CD14-positive monocyte (primary cell): Measurements from ENCODE around the gene FAAP100. TPM values are rescaled to one million over a fixed set of nuclear protein-coding genes. Genes with fewer than 3 reads are reported as not detected.

Source experiments
- DNase-seq, 3 donors: peaks; one replicate each; pipeline ENCODE4 v3.0.0-alpha.2; 2011 to 2022
- H2AFZ ChIP-seq: 2 replicates; pipeline ENCODE4 v1.6.0; 2012; ENCODE audit warnings: mild to moderate bottlenecking, low read depth, low read length, inconsistent platforms; ENCODE audit not compliant: insufficient read depth, poor library complexity, severe bottlenecking
- H3K27ac ChIP-seq, 2 donors: 1 replicate in 1 of 2; 2 replicates in 1 of 2; pipeline ENCODE4 v1.5.1; 2012 to 2013; ENCODE audit warnings: low read length in 2 of 2, control low read depth in 1 of 2, inconsistent platforms in 1 of 2, low read depth in 1 of 2, mild to moderate bottlenecking in 1 of 2
- H3K27me3 ChIP-seq, 2 donors: one replicate each; pipeline versions ENCODE4 v1.6.0 to v1.6.1; 2011 to 2013; ENCODE audit warnings: low read length in 2 of 2; ENCODE audit not compliant: control insufficient read depth in 2 of 2, insufficient read depth in 2 of 2
- H3K36me3 ChIP-seq, 2 donors: replicated peaks in 1 of 2; 1 replicate in 1 of 2; 2 replicates in 1 of 2; pipeline versions ENCODE4 v1.5.1 to v1.6.1; 2012 to 2013; ENCODE audit warnings: low read length in 2 of 2, control low read depth in 1 of 2, inconsistent platforms in 1 of 2, mild to moderate bottlenecking in 1 of 2; ENCODE audit not compliant: insufficient read depth in 2 of 2, control insufficient read depth in 1 of 2
- H3K4me1 ChIP-seq, 2 donors: 1 replicate in 1 of 2; 2 replicates in 1 of 2; pipeline versions ENCODE4 v1.5.1 to v1.6.1; 2012 to 2013; ENCODE audit warnings: low read length in 2 of 2, control low read depth in 1 of 2, inconsistent platforms in 1 of 2, mild to moderate bottlenecking in 1 of 2, moderate library complexity in 1 of 2; ENCODE audit not compliant: insufficient read depth in 2 of 2, control insufficient read depth in 1 of 2
- H3K4me2 ChIP-seq: replicated peaks from 2 replicates; pipeline ENCODE3; 2012; ENCODE audit warnings: low read length, moderate library complexity, mild to moderate bottlenecking; ENCODE audit not compliant: poor library complexity, severe bottlenecking; ENCODE audit errors: extremely low read depth
- H3K4me3 ChIP-seq, 3 experiments: fragments of 200-600 bp in 1 of 3; sonication (generic) in 1 of 3; replicated peaks in 1 of 3; 1 replicate in 2 of 3; 2 replicates in 1 of 3; pipeline ENCODE4 v1.5.1; 2011 to 2013; ENCODE audit warnings: low read length in 3 of 3, mild to moderate bottlenecking in 3 of 3, control low read depth in 2 of 3, low read depth in 2 of 3, inconsistent platforms in 1 of 3, moderate library complexity in 1 of 3
- H3K79me2 ChIP-seq: 2 replicates; pipeline ENCODE4 v1.6.0; 2012; ENCODE audit warnings: mild to moderate bottlenecking, control low read depth, inconsistent platforms, low read length, moderate library complexity; ENCODE audit not compliant: insufficient read depth
- H3K9ac ChIP-seq: 2 replicates; pipeline ENCODE4 v1.6.0; 2017; ENCODE audit warnings: low read length, mild to moderate bottlenecking; ENCODE audit not compliant: insufficient read depth, poor library complexity, severe bottlenecking
- H3K9me3 ChIP-seq, 2 donors: replicated peaks in 1 of 2; 1 replicate in 1 of 2; 2 replicates in 1 of 2; pipeline versions ENCODE4 v1.5.1 to v1.6.1; 2012 to 2013; ENCODE audit warnings: low read length in 2 of 2, control low read depth in 1 of 2; ENCODE audit not compliant: control insufficient read depth in 1 of 2, insufficient read depth in 1 of 2
- H4K20me1 ChIP-seq: 2 replicates; pipeline ENCODE4 v1.6.0; 2012; ENCODE audit warnings: mild to moderate bottlenecking, low read length, control low read depth, moderate library complexity; ENCODE audit not compliant: insufficient read depth
- H3K27ac Mint-ChIP-seq, 7 donors: one replicate each; pipeline ENCODE4 v1.8.0; 2020; ENCODE audit warnings: mild to moderate bottlenecking in 7 of 7, mixed read lengths in 7 of 7, moderate library complexity in 6 of 7, inconsistent platforms in 2 of 7
- H3K27me3 Mint-ChIP-seq, 3 donors: one replicate each; pipeline ENCODE4 v1.8.0; 2021 to 2022; ENCODE audit warnings: low read depth in 3 of 3, mild to moderate bottlenecking in 3 of 3, mixed read lengths in 3 of 3, moderate library complexity in 3 of 3, inconsistent platforms in 1 of 3
- H3K36me3 Mint-ChIP-seq, 2 donors: one replicate each; pipeline ENCODE4 v1.8.0; 2020; ENCODE audit warnings: mixed read lengths in 2 of 2, inconsistent platforms in 1 of 2, mild to moderate bottlenecking in 1 of 2
- H3K4me1 Mint-ChIP-seq: one replicate; pipeline ENCODE4 v1.8.0; 2020; ENCODE audit warnings: mild to moderate bottlenecking, mixed read lengths
- H3K4me3 Mint-ChIP-seq, 2 donors: one replicate each; pipeline ENCODE4 v1.8.0; 2020; ENCODE audit warnings: mild to moderate bottlenecking in 2 of 2, mixed read lengths in 2 of 2, moderate library complexity in 1 of 2
- H3K9me3 Mint-ChIP-seq, 7 donors: one replicate each; pipeline ENCODE4 v1.8.0; 2020 to 2022; ENCODE audit warnings: mixed read lengths in 7 of 7, mild to moderate bottlenecking in 6 of 7, moderate library complexity in 6 of 7, inconsistent platforms in 2 of 7
- WGBS: methylation state at CpG from one replicate; pipeline ENCODE4 v1.1.5; 2013; ENCODE audit warnings: missing lambda C conversion rate; ENCODE audit not compliant: insufficient coverage; 5-methylcytosine and 5-hydroxymethylcytosine counted together
- intact Hi-C, 2 donors: fragments of 100-400 bp; cut with micrococcal nuclease; formaldehyde crosslinking; loops; one replicate each; pipeline versions ENCODE4 v1.15.0 to v1.15.1; 2023
- polyA plus RNA-seq, 3 donors: library from polyadenylated mRNA; depleted of rRNA in 1 of 3; unstranded in 2 of 3; stranded (reverse) in 1 of 3; fragments of 300-500 nt in 2 of 3; fragments of >200 nt in 1 of 3; fragmentation: Illumina TruSeq in 2 of 3; gene quantifications; 1 replicate in 2 of 3; 2 replicates in 1 of 3; pipeline ENCODE4 v1.2.3, GENCODE V29; 2012 to 2021
- TF ChIP-seq, protein P1 (sequence below): fragments of 200-600 bp; IDR thresholded peaks from one replicate; pipeline ENCODE4 v1.8.0; 2022; ENCODE audit warnings: antibody characterized with exemption, mild to moderate bottlenecking

The FAAP100 gene
- polyA plus RNA-seq, 3 donors, result 10.3 to 37.6 (median 13.9) TPM

DNA sequence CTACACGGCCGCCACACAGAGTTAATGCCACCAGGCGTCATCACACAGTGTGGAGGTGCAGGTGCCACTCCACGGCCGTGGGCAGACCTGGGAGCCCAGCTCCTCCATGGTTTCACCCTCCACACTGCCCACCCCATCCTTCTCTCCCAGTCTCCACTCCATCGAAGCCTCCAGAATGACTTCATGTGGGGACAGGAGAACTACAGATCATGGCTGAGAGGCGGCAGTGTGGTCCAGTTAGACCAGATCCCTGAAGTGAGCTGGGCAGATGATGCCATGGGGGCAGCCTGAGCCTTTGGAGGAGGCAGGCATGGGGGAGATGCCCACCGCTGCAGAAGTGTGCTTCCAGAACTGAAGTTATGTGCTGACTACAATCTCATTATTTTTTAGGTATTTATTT, 38.0 kb upstream of the FAAP100 start:
- Mint-ChIP-seq H3K4me3 (no peak overlapping the region), H3K9me3 (no peaks in the 10 kb centered on the region), H3K4me1 (no peaks in the 10 kb centered on the region), H3K27me3 (no peaks in the 10 kb centered on the region), H3K27ac (no peak overlapping the region), H3K36me3 (peaks cover 76 to 97% of the 10 kb centered on the region in 2 donors)
- H3K79me2 ChIP-seq, result peaks cover 7% of the 10 kb centered on the region
- no peak overlapping the region for H3K4me2 ChIP-seq
- no peak overlapping the region for H3K9ac ChIP-seq
- H4K20me1 ChIP-seq, result peaks cover 9% of the 10 kb centered on the region
- TF ChIP-seq, protein P1, sequence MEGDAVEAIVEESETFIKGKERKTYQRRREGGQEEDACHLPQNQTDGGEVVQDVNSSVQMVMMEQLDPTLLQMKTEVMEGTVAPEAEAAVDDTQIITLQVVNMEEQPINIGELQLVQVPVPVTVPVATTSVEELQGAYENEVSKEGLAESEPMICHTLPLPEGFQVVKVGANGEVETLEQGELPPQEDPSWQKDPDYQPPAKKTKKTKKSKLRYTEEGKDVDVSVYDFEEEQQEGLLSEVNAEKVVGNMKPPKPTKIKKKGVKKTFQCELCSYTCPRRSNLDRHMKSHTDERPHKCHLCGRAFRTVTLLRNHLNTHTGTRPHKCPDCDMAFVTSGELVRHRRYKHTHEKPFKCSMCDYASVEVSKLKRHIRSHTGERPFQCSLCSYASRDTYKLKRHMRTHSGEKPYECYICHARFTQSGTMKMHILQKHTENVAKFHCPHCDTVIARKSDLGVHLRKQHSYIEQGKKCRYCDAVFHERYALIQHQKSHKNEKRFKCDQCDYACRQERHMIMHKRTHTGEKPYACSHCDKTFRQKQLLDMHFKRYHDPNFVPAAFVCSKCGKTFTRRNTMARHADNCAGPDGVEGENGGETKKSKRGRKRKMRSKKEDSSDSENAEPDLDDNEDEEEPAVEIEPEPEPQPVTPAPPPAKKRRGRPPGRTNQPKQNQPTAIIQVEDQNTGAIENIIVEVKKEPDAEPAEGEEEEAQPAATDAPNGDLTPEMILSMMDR, result no peak
- H3K4me3 ChIP-seq, result no peak overlapping the region
- no peak overlapping the region for H2AFZ ChIP-seq
- no peaks in the 10 kb centered on the region for H3K4me1 ChIP-seq
- no peak for DNase-seq
- intact Hi-C loops, result no loop called here
- no peaks in the 10 kb centered on the region for H3K27me3 ChIP-seq
- H3K9me3 ChIP-seq, result no peaks in the 10 kb centered on the region
- 94% methylated on average over 5 of the region's 8 CpGs for WGBS
- no peak overlapping the region for H3K27ac ChIP-seq
- H3K36me3 ChIP-seq, result peaks cover 81 to 98% of the 10 kb centered on the region in 2 donors

DNA sequence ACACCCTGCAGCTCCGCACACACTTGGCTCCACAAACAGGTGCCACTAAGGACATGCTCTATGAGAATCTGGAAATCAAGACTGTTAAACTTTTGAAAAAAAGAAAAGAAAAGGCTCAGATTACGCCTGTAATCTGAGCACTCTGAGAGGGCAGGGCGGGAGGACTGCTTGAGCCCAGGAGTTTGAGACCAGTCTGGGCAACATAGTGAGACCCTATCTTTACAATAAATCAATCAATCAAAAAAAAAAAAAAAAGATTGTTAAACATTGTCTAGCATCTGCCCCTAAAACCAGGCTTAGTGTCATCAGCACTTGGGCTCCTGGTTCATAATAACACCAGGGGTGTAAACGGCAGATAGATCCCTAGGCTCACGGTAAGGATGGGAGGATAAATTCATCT, 37.5 kb upstream of the FAAP100 start:
- intact Hi-C loops, result no loop called here
- Histone ChIP-seq H3K4me1 (no peaks in the 10 kb centered on the region), H3K9me3 (no peaks in the 10 kb centered on the region), H3K27ac (no peak overlapping the region), H3K79me2 (peaks cover 7% of the 10 kb centered on the region), H3K4me3 (no peak overlapping the region), H3K9ac (no peak overlapping the region), H3K36me3 (peaks cover 79 to 98% of the 10 kb centered on the region in 2 donors), H2AFZ (no peak overlapping the region), H3K4me2 (no peak overlapping the region), H4K20me1 (peaks cover 9% of the 10 kb centered on the region), H3K27me3 (no peaks in the 10 kb centered on the region)
- TF ChIP-seq, protein P1, result no peak
- H3K4me1 Mint-ChIP-seq, result no peaks in the 10 kb centered on the region
- no peaks in the 10 kb centered on the region for H3K27me3 Mint-ChIP-seq
- H3K27ac Mint-ChIP-seq, result peak overlapping the region in 1 of 7 donors; percentile 43
- no CpG with 5 or more reads among the region's 5 CpGs for WGBS
- DNase-seq, result no peak
- H3K4me3 Mint-ChIP-seq, result no peak overlapping the region
- H3K9me3 Mint-ChIP-seq, result no peaks in the 10 kb centered on the region
- H3K36me3 Mint-ChIP-seq, result peaks cover 77 to 97% of the 10 kb centered on the region in 2 donors
